ENCODE measurements around the gene AMDHD2.
"Not testable (repeated sequence)": the region's sequence is repeated elsewhere in the genome, so short reads cannot be mapped to it uniquely, and the experiment has no call there.

Gene AMDHD2, protein sequence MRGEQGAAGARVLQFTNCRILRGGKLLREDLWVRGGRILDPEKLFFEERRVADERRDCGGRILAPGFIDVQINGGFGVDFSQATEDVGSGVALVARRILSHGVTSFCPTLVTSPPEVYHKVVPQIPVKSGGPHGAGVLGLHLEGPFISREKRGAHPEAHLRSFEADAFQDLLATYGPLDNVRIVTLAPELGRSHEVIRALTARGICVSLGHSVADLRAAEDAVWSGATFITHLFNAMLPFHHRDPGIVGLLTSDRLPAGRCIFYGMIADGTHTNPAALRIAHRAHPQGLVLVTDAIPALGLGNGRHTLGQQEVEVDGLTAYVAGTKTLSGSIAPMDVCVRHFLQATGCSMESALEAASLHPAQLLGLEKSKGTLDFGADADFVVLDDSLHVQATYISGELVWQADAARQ

DNA sequence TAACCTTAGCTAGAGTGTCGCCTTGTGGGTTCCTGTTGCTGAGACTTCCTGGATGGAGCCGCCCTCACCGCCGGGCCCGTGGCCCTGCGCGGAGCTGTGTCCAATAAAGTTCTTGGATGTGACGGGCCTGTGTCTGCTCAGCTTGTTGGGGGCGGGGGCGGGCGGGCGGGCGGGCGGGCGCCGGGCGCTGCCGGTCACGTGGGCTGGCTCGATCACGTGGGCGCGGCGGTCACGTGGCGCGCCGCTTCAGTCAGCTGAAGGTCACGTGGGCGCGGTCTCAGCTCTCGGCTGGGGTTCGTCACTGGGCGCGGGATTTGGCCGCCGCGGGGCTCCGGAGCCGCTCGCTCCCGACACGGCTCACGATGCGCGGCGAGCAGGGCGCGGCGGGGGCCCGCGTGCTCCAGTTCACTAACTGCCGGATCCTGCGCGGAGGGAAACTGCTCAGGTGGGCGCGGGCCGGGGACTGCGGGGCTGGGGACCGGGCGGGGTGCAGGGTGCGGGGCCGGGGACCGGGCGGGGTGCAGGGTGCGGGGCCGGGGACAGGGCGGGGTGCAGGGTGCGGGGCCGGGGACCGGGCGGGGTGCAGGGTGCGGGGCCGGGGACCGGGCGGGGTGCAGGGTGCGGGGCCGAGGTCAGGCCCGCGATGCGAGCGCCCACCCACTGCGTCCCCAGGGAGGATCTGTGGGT lies at the start of gene AMDHD2:
Gene AMDHD2 (plus strand): TSS at position 275 of the 687 bp plus-strand sequence. CDS start 88 bp downstream, at position 363.
- in situ Hi-C loops (cut with MboI; ENCODE audit: low sequenced_read_pairs), result no loop called here

DNA sequence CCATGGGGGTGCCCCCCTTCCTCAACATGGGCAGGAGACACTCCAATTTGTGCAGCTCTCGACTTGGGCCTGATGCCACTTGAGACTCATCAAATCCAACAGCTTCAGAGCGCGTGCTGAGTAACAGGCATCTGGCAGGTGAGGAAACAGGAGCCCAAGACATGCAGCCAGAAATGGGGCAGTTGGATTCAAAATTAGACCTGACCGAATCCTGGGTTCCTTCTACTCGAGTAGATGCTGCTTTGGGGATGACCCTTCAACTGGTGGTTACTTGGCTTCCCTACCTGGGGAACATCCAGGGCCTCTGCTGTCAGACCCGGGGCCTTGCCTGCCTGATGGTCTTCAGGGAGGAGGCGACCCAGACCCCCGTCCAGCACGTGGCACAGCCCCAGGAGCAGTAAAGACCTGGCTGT lies 49.6 kb upstream of the AMDHD2 start:
- in situ Hi-C loops (cut with MboI; ENCODE audit: low sequenced_read_pairs), result no loop called here

DNA sequence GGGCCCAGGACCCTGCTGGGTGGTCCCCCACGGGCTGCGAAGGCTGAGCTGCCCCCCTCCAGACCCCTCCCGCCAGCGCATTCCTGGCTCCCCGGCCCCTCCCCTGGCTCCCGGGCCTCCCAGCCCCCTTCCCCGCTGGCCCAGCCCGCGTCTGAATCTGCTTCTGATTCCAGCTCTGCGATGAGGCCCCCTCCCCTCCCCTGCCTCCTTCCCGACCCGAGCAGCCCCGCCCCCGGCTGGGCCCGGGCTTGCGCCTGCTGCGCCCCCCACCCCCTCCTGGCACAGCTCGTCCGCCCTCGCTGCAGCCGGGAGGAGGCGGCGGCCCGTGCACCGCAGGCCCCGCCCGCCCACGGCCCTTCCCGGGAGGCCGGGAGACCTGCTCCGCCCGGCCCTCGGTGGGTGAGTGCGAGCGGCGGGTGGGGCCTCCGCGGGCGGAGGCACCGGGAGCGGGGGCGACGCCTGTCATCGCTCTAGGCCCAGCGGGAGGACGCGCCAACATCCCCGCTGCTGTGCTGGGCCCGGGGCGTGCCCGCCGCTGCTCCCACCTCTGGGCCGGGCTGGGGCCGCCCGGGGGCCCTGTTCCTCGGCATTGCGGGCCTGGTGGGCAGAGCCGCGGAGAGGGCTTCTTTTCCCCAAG lies 49.0 kb upstream of the AMDHD2 start, which contains the start of gene NTN3:
Gene NTN3 (plus strand): TSS at position 282 of the 637 bp plus-strand sequence. CDS start 405 bp downstream, outside the sequence.
- in situ Hi-C loops (cut with MboI; ENCODE audit: low sequenced_read_pairs), result no loop called here

DNA sequence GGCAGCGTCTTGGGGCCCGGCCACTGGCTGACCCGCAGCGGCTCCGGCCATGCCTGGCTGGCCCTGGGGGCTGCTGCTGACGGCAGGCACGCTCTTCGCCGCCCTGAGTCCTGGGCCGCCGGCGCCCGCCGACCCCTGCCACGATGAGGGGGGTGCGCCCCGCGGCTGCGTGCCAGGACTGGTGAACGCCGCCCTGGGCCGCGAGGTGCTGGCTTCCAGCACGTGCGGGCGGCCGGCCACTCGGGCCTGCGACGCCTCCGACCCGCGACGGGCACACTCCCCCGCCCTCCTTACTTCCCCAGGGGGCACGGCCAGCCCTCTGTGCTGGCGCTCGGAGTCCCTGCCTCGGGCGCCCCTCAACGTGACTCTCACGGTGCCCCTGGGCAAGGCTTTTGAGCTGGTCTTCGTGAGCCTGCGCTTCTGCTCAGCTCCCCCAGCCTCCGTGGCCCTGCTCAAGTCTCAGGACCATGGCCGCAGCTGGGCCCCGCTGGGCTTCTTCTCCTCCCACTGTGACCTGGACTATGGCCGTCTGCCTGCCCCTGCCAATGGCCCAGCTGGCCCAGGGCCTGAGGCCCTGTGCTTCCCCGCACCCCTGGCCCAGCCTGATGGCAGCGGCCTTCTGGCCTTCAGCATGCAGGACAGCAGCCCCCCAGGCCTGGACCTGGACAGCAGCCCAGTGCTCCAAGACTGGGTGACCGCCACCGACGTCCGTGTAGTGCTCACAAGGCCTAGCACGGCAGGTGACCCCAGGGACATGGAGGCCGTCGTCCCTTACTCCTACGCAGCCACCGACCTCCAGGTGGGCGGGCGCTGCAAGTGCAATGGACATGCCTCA lies 48.3 kb upstream of the AMDHD2 start:
- in situ Hi-C loops (cut with MboI; ENCODE audit: low sequenced_read_pairs), result no loop called here

DNA sequence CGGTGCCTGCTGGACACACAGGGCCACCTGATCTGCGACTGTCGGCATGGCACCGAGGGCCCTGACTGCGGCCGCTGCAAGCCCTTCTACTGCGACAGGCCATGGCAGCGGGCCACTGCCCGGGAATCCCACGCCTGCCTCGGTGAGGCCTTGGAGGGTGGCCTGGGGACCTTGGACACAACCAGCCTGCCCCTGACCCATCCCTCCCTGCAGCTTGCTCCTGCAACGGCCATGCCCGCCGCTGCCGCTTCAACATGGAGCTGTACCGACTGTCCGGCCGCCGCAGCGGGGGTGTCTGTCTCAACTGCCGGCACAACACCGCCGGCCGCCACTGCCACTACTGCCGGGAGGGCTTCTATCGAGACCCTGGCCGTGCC lies 47.7 kb upstream of the AMDHD2 start:
- in situ Hi-C loops (cut with MboI; ENCODE audit: low sequenced_read_pairs), result no loop called here

DNA sequence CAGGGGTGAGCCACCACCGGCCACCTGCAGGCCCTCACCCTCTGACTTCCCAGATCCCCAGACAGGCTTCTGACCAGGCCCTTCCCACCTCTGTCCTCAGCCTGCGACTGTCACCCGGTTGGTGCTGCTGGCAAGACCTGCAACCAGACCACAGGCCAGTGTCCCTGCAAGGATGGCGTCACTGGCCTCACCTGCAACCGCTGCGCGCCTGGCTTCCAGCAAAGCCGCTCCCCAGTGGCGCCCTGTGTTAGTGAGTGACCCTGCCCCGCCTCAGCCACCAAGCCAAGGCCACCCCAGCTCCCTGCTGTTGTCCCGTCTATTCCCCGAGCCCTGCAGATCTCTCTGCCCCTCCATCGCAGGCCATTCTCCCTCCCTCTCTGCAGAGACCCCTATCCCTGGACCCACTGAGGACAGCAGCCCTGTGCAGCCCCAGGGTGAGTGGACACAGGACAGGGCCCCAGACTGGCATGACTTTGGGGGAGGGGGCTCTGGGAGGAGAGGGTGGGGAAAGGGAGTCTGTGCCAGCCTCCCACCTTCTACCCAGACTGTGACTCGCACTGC lies 47.2 kb upstream of the AMDHD2 start:
- in situ Hi-C loops (cut with MboI; ENCODE audit: low sequenced_read_pairs), result no loop called here

DNA sequence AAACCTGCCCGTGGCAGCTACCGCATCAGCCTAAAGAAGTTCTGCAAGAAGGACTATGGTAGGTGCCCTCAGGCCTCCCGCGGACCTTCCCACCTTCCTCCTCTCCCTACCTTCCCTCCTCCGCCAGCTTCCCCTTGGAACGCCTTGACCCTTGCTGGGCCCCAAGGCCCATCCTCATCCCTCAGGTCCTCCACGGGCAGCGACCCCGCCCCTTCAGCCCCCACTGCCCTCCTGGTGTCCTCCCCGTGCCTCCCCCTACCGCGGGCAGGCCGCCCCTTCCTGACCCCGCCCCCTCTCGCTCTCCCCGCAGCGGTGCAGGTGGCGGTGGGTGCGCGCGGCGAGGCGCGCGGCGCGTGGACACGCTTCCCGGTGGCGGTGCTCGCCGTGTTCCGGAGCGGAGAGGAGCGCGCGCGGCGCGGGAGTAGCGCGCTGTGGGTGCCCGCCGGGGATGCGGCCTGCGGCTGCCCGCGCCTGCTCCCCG lies 46.7 kb upstream of the AMDHD2 start:
- in situ Hi-C loops (cut with MboI; ENCODE audit: low sequenced_read_pairs), result no loop called here

DNA sequence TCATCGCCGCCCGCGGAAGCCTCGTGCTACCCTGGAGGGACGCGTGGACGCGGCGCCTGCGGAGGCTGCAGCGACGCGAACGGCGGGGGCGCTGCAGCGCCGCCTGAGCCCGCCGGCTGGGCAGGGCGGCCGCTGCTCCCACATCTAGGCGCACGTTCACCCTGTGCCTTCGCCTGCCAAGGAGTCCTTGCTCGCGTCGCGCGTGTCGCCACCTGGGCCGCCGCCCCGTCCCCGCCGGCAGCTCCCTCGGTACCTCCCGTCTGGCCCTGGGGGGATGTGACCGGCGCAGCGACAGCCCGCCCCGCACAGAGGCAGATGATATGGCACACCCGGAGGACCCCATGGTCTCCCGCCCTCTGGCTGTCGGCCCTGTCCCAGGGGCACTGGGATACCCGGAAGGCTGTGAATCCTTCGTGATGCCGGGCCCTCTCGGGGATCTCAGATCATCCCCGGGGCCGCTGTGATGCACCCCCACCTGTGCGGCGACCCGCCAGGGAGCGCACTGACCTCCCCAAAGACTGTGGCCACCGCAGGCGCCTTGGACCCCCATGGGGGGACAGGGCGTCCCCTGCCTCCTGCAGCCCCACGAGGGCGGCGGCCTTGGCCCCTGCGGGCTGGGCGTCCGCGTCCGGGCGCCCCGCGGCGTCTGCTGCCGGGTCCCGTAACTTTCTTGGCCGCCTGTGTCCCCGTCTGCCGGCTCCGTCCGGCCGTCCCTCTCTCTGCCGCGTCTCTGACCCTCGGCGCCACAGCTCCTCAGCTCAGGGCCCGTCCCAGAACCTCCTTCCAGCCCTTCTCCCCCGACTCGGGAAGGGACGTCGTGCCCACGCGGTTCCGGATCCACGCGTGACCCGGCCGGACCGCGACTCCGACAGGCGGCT lies 45.9 kb upstream of the AMDHD2 start:
- in situ Hi-C loops (cut with MboI; ENCODE audit: low sequenced_read_pairs), result no loop called here

DNA sequence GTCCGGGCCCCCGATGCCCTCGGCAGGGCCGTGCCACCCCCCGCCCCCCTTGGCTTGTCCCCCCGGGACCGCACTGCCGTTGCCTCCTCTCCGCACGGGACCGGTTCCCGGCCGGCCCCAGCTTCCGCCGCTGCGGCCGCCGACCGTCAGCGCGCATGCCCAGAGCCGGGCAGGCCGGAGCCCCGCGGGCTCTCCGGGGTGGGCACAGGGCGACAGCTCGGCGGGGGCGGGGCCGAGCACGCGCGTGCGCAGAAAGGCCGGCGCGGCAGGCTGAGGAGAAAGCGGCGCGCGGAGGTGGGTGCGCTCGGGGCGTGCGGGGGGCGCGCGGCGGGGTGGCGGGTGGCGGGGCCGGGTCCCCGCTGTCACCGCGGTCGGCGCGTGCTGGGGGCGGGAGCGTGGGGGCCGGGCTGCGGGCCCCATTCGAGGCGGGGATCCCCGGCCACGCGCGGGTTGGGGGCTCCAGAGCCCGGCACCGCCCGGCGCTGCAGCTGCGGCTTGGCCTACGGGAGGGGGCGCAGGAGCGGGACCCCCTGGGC lies 45.2 kb upstream of the AMDHD2 start, which contains the start of gene TBC1D24:
Gene TBC1D24 (plus strand): TSS at position 251 of the 536 bp plus-strand sequence. CDS start 21,022 bp downstream, outside the sequence.
- in situ Hi-C loops (cut with MboI; ENCODE audit: low sequenced_read_pairs), result no loop called here

DNA sequence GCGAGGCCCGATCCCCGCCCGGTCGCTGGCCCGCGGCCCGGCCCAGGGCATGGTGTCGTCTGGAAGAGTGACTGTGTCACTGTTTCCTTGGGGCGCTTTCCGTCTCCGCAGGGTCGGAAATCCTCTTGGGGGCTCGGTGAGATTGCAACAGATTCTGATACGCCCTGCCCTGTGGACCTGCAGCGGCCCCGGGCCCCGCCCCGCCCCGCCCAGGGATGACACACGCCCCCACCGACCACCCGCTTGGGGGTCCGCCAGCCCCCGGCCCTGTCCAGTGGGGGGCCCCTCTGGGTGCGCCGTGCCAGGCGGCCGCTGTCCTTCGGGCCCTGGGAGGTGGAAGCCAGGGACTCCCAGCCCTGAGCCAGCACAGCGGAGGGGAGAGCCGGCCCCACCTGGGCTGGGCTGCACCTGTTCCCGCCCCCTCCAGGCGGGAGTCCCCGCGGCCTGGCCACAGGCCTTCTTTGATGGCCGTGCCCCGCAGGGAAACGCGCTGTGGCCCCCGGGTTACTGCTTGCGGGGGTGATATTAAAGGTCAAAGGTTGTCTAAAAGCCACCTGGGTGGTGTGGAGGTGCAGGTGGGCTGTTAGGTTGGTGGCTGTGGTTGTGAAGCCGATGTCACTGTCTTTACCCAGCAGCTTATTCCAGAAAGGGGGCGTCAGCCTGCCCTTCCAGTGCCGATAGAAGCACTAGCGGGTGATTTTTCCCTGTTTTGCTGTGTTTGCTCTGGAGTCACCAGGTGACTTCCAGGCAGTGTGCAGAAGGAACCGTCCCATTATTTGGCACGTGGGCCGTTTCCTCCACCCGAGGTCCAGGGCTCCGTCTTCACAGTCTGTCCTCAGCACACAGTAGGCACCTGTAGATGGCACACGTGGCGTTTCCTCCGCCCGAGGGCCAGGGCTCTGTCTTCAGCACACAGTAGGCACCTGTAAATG lies 44.5 kb upstream of the AMDHD2 start:
- in situ Hi-C loops (cut with MboI; ENCODE audit: low sequenced_read_pairs), result no loop called here

DNA sequence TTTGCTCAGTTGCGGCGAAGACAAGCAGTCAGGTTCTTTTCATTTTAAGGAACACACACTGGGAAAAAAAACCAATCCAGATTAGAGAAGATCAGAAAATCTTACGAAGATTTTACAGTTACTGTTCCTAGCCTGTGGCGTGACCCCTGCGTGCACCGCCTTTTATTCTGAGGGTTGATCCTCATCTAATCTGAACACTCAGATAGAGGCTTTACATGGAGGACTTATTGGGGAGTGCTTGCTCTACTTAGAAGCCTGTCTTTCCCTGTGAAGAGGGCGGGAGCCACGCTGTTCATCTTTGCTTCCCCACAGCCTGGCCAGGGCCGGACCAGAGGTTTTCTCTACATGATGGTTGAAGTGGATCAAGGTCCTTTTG lies 43.8 kb upstream of the AMDHD2 start:
- in situ Hi-C loops (cut with MboI; ENCODE audit: low sequenced_read_pairs), result no loop called here

DNA sequence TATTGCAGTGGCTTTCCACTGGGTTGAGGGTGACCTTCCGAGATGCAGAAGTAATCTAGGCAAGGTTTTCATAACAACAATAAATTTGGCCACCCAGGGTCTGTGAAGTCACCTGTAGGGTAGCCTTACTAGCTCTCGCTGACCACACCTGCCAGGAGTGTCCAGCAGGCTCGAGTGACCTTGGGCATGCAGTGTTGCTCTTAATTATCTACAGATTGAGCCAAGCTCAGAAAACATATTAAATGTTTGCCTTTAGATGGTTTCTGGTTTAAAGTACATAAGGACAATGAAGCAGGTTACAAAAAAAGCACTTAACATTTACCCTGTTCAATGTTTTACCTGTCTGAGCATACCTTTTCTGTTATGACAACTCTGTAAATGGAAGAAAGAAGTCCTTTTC lies 43.4 kb upstream of the AMDHD2 start:
- in situ Hi-C loops (cut with MboI; ENCODE audit: low sequenced_read_pairs), result no loop called here

DNA sequence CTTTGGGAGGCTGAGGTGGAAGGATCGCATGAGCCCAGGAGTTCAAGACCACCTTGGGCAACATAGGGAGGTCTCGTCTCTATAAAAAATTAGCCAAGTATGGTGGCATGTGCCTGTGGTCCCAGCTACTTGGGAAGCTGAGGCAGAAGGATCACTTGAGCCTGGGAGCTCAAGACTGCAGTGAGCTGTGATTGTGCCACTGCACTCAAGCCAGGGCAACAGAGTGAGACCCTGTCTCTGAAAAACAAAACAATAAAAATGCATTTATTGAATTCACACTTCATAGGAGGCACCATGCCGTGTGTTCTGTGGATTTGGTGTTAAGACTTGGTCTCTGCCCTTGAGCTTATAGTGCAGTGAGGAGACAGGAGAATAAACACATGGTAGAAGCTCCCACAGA lies 42.8 kb upstream of the AMDHD2 start:
- in situ Hi-C loops (cut with MboI; ENCODE audit: low sequenced_read_pairs), result no loop called here

DNA sequence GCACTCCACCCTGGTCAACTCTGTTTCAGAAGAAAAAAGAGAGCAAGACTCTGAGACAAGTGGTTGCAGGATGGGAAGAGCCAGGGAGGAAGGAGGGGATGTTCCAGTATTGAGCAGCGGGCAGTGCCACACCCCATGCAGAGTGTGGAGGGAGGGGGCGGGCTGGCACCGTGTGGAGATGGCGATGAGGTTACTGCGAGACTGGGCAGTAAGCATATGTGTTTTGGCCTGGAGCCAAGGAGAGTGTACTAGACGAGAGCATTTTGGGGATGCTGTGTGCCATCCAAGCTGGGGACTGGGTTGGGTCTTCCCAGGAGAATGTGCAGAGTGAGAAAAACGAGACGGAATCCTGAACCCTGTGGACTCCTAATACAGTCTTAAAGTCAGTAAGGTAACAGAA lies 41.9 kb upstream of the AMDHD2 start:
- in situ Hi-C loops (cut with MboI; ENCODE audit: low sequenced_read_pairs), result no loop called here

DNA sequence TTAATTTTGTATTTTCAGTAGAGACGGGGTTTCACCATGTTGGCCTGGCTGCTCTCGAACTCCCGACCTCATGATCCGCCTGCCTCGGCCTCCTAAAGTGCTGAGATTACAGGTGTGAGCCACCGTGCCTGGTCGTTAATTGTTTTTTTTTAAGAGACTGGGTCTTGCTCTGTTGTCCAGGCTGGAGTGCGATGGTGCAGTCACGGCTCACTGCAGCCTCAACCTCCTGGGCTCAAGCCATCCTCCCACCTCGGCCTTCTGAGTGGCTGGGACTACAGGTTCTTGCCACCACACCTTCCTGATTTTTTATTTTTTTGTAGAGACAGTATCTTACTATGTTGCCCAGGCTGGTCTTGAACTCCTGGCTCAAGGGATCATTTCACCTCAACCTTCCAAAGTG lies 40.2 kb upstream of the AMDHD2 start:
- in situ Hi-C loops (cut with MboI; ENCODE audit: low sequenced_read_pairs), result not testable (repeated sequence)

DNA sequence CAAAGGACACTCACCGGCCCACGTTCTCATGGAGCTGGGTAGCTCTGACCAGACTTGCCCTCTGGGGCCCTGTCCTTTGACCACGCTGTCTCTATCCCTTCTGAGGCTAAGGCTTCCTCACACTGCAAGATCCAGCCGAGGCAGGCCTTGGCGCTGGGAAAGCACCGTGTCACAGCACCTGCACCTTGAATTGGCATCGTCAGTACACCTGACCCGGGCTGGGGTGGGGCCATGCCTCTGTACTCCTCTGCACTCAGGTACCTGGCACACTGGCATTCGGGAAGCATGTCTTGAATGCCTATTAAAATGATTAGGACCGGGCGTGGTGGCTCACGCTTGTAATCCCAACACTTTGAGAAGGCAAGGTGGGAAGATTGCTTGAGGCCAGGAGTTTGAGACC lies 39.2 kb upstream of the AMDHD2 start:
- in situ Hi-C loops (cut with MboI; ENCODE audit: low sequenced_read_pairs), result no loop called here

DNA sequence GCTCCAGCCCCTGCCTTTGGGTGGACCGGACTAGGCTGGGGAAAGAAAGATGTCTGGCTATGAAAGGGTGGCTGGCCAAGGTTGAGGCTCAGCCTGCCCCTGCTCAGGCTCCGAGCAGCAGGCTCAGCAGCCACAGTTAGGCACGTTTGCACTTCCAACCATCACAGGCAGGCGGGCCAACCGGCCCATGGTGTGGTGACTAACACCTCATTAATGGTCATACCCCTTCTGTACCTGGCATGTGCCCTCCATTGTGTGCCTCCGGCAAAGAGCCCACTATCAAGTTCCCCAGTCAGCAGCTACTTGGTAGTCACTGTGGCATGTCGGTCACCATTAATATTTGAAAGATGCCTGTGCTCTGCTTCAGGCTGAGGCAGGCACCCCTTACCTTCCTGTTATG lies 38.5 kb upstream of the AMDHD2 start:
- in situ Hi-C loops (cut with MboI; ENCODE audit: low sequenced_read_pairs), result no loop called here

DNA sequence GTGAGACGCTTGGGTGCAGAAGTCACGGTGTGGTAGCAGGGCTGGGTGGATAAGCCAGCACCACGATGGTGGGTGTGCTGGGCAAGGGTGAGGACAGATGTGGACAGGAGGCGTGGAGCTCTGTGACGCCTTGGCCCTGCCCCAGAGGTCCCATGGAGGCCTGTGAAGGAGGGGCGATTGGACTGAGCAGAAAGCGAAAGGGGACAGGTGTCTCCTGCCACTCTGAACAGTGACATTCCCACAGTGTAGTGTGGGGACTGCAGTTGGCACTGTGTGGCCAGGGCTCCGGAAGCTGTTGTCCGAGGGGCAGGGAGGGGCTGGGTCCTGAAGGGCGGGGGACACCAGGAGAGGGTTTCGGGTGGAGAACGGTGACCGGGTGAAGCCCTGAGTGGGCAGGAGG lies 37.9 kb upstream of the AMDHD2 start:
- in situ Hi-C loops (cut with MboI; ENCODE audit: low sequenced_read_pairs), result no loop called here

Data from HL-60/S4 treated with phorbol 12-myristate 13-acetate at 8.2 ng/mL for 4 days and 3 days (cell line).